DMS114 treated with DMSO at 0.1 percent for 48 hours (cell line): ENCODE results near the gene STC2.

Source experiments
- DNase-seq: peaks from one replicate; lab custom pipeline; 2025; ENCODE audit not compliant: unreplicated experiment; lab: John Stamatoyannopoulos, UW

Gene STC2

DNA sequence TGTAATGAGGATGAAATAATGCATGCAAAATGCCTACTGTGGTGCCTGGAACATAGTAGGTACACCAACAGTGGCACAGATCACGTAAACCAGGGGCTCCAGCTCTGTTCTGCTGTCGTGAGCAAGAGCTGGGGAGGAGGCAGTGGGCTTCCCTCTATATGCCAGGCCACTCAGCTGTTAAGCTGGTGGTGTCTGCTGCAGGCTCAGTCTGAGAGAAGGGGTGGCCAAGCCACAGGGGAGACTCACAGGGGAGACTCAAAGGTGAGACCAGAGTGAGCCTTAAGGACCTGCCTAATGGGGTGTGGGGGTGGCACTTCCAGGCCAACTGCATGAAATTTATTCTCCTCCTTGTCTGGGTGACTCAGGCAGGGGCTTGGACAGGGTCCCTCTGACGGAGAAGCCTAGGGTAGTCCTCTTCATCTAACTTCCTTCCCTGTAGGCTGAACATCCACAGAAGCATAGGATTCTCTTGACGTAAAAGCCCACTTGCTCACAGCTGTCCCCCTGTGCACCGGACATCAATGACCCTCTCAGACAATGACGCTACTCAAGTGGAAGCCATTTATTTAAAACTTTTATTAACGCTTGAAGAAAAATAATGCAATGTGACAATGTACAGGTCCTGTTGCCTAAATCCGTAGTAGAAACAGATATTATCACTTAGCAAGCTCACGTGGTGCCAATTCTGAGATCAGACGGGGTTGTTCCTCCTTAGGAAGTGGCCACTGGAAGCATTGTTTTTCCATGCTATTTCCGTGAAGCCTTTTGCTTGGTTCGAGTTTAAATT, 13.9 kb downstream of the STC2 start:
- DNase-seq, result no peak

DNA sequence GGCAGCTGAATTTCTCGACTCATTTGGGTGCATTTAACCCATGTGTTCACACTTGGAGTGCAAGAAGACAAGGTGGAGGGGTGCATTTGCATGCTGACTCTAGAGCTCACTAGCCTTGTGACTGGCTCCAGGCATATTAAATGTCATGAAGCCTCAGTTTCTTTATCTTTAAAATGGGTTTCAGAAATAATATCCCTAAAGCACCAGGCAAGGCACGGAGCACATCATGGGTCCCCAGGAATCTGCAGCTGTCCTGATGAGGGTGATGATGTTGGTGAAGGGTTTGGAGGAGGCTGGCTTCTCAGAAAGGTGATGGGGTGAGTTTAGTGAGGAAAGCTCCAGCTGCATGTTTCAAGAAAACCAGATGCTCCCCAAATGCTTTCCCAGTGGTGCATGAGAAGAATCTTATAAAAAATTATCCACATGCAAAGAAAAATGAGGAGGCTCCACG, 14.8 kb downstream of the STC2 start:
- DNase-seq, result no peak

DNA sequence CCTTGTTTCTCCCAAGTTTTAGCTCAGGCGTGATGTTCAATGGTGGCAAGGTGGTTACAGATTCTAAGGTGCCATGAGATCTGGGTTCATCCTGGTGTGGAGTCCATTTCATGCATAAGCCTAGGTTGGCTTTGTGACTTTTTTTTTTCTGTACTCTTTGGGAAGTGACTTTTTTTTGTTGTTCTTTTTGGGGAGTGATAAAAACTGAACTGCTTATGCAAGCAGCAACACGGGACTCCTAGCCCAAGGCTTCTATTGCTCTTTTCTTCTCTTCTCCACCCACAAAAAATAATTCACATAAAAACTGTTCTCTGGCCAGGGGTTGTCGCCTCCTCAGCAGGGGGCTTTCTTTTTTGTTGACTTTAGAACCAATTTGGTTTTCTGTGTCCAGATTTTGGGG, 15.4 kb downstream of the STC2 start:
- DNase-seq, result no peak

DNA sequence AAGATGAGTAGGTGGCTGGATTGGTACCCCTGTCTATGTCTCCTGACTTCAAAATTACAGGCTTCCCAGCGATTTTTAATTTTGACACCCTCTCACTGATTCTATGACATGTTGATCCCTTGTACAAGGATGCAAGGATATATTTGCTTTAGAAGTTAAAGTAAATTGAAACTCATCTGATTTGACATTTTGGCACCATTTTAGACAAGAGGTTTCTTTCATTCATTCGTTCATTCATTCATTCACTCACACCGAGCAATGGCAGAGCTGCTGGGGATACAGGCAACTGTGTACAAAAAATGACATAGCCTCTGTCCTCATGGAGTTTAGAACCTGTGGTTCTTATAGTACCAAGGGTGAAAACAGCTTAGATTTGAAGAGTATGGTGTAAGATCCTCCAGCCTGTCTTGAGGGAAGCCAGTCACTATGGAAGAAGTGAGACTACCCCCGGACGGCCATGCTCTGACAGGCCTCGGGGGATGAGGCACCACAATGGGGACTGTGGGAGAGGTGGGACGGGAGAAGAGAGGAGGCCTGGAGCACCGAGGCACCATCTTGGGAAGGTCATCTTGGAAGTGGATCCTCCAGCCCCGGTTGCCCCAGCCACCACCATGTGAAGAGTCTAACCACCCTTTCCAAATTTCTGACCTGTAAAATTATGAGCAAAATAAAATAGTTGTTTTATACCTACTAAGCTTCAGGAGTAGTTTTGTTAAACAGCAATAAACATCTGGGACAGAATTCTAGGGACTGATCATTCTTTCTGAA, 16.2 kb downstream of the STC2 start:
- DNase-seq, result no peak

DNA sequence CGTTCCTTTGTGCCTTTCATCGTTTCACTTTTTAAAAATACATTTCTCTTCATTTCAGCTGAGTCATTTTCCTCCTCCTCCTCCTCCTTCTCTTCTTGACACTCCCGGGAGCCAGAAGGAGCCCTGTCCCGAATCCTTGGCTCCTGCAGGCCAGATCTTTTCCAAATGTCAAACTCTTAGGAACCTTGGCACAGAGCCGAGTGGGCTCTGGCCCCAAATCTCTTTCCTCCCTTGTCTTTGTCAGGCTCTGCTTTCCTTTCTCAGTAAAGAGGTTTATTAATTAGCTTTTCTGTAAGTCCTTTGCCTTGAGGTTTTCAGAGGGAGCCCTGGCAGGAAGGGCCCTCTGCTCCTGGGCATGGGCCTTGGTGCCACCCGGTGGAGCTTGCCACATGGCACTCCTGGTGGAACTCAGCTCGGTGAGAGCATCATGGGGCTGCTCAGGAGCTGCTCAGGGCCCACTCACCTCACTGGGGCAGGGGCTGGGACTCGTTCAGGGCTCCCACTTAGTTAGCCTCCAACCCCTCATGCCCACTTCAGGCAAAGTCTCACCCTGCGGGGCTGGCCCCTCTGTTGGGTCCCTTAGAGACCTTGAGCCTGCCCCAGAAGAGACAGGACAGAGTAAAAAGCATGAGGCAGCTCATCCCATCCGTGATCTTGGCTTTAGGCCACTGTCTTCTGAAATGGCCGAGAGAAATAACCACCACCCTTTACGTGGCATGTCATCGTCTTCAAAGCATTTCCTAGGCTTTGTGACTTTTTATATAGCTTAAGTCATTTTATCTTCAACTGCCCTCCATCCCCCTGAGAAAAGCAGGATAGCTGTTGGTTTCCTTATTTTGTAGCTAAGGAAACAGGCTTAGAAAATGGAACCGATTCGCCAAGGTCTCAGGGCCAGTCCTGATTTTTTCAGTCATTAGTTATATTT, 17.1 kb downstream of the STC2 start:
- DNase-seq, result no peak

DNA sequence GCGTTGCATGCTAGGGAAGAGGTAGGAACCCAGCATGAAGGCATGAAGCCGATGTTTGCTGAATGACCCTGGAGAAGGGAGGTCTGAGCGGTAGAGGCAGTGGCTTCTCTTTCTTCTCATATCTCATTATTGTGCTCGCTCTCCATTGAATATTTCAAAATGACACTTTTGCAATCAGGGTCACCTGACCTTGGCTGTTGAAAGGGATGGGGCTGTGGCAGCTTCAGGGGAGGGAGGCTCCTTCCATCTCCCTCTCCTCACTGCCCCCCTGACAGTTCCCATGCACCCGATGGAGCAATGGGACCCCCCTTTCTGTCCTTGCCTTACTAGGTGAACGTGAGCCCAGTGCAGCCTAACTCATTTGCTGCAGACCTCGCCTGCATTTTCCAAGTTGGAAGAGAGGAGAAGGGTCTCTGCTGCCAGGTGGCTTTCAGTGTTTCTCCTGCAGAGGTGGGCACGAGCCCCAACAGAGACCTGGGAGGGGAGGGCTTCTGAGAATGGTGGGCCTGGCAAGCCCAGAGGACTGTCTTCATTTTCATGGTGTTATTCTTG, 17.9 kb downstream of the STC2 start:
- DNase-seq, result no peak

DNA sequence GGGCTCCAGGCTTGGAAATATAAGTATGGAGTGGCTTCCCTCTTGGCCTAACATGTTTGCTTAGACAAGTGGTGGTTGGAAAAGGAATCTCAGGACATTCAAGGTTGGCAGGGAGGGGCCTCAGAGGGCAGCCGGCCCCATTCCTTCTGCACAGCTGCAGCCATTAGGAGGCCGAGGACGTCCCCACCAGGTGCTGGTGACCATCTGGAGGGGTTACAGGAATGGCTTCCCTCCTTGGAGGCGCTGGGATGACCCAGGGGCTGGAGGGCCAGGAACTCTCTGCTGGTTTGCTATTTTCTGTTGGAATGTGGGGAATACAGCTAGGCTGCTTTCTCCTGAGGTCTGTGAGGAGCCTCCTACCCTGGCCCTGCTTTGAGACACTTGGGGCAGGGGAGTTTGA, 18.5 kb downstream of the STC2 start:
- DNase-seq, result no peak

DNA sequence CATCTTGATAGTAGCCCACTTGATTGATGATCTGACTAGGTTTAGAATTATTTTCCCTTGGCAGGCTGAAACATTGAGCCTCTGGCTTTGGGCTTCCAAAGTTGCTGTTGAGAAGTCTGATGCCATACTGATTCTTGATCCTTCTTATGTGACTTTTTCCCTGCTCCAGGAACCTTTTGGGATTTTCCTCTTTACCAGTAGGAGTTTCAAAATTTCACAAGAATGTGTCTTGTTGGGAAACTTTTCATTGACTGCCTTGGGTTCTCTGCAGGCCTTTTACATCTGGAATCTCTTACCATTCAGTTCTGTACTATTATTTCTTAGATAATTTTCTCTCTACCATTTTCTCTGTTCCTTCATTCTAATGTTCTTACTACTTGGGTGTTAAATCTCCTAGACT, 20.0 kb downstream of the STC2 start:
- no peak for DNase-seq

DNA sequence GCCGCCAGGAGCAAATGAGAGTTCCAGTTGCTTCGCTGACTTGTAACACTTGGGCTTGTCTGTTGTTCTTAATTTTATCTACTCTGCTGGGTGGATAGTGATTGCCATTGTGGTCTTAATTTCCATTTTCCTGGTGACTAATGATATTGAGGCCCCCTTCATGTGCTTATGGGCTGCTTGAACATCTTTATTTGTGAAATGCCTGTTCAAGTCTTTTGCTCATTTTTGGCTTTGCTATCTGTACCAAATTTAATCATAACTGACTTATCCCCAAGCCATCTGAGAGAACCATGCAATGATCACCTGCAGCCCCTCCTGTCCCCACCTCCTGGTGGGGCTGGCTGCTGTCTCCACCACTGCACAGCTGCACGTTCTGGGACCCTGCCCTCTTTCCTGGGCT, 20.5 kb downstream of the STC2 start:
- no peak for DNase-seq

DNA sequence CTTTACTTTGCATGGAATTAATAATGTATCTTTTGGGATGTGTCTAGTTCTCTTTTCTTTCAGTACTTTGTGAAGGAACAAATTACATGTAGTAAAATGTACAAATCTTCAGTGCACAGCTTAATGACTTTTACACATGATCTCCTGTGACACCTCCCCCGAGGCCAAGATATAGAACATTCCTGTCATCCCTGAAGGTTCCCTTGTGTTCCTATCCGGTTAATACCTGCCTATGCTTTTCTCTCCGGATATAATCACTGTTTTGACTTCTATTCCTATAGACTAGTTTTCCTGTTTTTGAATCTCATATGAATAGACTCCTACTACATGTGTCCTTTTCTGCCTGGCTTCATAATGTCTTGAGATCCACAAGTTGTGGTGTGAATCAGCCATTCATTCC, 21.5 kb downstream of the STC2 start:
- DNase-seq, result no peak

DNA sequence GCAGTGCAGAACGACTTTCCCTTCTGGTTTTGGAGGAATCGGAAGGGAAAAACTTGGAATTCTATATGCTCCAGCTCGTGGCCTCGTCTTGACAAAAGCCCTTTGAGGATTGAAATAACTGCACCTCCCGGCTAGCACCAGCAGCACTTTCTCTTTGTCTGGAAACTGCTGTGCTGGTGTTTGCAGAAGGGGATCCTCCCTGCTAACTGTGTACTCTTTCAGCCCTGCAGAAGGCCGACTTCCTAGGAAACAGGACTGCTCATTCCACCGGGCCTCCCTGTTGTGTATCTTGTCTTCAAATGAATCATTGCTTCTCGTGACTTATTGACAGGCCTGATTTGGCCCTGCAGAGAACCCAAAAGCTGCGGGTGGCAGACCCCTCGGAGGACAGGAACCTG, 23.6 kb downstream of the STC2 start:
- DNase-seq, result no peak

DNA sequence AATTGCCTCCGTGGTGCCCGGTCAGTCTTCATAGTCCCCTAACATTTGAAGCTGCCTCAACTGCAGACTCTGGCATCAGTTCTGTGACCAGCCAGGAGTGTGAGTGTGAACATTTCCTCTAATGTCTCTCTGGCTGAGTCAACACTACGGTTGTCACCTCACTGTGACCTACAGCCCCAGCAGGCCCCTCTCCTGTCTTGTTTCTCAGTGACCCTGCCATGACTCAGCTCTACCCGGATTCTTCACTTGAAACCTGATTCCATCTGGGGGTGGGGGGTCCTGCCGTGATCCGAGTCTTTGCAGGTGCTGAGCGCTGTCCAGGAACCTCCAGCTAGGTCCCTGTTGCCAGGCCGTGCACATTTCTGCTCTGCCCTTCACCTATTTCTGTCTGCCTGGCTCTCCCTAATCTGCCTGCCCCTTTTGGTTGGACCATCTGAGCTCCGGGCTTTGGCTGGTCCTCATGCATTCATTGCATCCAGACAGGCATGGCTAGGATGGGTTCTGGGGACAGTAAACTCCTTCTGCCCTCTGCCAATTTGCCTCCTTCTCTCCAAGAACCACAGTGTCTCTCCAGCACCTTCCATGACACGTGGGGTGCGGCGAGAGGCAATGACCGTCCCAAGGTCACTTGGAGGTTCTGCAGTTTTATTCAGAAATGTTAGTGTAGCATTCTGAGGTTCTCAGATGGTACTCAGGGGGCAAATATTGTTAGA, 24.2 kb downstream of the STC2 start:
- no peak for DNase-seq

DNA sequence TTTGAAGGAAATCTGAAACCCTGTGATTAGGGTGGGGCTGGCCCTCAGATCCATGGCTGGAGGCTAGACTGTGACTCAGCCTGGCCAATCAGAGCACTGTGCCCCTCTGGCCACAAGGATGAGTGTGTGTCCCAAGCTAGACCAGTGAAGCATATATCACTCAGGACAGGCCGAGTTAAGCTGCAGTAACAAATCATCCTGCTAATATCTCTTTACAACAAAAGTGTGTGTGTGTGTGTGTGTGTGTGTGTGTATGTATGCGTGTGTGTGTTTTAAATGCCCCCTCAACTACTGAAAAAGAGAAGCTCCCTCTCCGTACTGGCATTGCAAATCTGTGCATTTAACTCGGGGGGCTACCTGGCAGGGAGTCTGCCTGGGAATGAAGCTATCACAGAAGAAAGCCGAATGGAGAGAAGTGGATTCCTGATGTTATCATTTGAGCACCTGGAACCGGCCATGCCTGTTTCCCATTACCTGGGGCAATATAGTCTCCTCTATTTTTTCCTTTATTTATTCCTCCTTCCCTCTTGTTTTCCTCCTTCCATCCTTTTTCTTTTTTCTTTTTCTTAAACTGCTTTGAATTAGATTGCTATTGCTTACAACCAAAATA, 25.6 kb downstream of the STC2 start:
- no peak for DNase-seq

DNA sequence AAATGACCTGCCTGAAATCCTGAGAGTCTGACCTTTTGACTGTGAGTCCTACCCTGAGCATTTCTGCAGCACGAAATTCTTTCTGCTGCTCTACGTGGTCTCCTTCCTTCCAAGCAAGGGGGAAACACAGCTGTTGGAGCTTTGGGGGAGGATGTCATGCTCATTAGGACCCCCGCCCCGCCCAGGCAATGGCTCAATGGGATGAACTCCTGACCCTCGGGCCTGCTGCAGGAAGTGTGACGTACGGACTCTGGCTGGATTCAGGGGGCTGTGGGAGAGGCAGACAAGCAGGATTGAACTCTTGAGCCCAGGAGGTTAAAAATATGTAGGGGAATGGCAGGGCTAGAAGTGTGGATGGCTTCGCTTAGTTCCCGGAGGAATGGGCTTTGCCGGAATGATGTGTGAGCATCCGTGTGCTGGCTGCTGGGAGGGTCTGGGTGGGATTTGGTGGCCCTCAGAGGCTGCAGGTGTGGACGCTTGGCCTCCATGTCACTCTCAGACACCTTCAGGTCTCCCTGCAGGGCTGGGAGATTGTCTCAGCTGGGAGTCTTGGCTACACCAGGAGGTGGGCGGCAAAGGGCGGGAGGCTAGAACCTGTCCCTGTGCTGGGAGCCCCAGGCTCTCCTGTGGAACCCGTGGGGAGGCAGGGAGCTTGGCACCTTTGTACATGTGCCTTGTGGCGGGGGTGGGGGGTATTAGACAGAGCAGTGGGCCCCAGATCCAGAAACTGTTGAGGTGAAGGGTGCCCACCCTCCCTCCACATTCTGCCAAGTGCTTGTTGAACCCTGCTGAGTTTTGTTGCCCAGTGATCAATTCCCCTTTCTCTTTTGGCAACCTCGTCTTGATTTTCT, 26.3 kb downstream of the STC2 start:
- no peak for DNase-seq

DNA sequence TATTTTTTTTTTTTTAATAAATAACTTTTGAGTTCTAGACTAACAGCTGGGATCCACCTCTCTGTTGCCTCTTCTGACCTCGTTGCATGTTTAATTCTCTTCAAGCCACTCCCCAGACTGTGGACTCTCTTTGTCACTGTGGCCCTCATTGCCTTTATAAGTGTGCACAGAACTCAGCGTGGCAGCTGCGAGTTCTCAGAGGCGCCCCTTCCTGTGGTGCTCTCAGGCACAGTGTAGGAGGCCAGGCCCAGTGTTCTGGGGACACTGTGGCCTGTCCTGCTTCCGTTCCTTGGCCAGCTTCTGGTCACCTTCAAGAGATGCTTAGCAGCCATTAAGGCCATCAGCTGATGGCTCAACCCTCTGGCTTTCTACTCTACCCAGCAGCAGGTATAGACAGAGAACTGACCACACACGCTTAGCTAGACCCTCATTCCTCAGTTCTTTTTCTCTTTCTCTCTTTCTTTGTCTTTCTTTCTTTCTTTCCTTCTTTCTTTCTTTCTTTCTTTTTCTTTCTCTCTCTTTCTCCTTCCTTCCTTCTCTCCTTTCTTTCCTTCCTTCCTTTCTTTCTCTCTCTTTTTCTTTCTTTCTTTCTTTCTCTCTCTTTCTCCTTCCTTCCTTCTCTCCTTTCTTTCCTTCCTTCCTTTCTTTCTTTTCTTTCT, 27.7 kb downstream of the STC2 start:
- DNase-seq, result no peak

DNA sequence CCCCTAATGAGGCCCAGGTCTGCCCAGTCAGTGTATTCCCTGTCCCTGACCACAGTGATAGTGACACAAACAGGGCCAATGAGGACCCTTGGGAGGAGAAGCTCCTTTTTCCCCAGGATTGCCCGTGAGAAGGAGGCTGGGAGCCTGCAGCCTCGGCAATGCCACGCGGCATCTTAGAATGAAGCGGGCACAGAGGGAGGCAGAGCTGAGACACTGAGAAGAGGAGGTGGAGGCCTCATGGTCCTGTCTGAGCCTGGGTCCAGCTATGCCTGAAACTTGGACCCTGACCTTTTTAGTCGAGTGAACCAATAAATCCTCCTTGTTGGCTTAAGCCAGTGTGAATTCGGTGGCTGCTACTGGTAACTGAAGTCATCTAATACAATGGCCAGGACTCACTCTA, 28.4 kb downstream of the STC2 start:
- no peak for DNase-seq

DNA sequence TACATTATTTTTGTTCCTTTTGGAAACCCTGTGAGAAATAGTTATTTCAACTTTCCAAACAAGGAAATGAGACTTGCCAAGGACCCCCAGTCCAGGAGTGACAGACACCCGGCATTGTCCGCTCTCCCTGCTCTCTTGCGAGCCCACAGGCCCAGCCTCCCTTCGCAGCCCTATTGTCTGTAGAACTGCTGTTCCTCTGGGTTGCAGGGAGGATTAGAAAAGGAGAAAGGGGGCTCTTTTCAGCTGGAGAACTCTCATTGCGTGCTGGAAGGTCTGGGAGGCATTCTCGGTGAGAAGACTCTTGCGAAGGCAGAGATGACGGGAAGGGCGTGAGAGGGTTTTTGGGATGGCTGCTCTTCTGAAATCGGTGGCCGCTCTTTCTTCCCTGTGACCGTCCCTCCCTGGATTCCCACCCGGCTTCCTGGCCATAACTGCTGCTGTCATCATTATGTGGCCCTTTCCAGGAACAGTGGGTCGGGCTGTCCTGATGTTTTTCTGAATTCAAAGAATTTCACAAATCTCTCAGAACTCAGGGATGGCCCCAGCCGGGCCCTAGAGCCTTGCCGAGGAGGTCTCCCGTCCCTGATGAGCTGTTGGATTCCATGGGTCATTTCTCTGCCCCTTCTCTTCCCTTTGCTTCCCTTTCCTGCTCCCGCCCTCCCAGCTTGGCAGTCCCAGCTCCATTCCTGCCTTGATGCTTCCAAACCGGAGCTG, 29.8 kb downstream of the STC2 start:
- no peak for DNase-seq

DNA sequence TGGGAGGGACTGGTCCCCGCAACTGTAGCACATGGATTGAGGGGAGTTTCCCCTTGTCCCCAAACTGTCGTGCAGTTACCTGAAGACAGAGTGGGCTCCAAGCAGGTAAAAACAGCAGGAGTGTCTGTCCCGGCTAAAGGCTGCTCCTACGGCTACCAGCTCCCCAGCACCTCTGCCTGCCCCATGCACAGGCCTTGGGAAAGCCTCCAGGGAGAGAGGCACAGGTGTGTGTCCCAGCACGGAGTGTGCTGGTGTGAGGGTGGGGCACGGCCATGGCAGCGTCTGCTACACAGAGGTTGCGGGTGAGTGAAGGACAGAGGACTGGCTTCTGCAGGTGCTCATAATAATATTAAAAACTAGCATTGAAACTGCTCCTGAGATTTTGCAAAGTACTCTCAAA, 30.4 kb downstream of the STC2 start:
- DNase-seq, result no peak
